WTC11 (cell line): ENCODE results near the gene ZIC2. TPM values are rescaled to one million over a fixed set of nuclear protein-coding genes. Genes with fewer than 3 reads are reported as not detected.
A peak's percentile ranks its signal among the peaks of the same experiment; 100 is the strongest.

Experiments
- ATAC-seq: fragments of 200-7000 bp; cut with Tn5 transposase; 2 replicates; pipeline ENCODE4 v1.10.0; 2021; ENCODE audit warnings: mild to moderate bottlenecking, moderate library complexity
- CTCF ChIA-PET: fragments of 300-600 bp; sonication (Branson Sonifier 250); formaldehyde crosslinking; loops from one replicate; lab custom pipeline; 2021; ENCODE audit warnings: antibody characterized with exemption; lab: Charles Lee
- POLR2A ChIA-PET: fragments of 350-600 bp; sonication (Branson Sonifier 250); formaldehyde crosslinking; loops from one replicate; lab custom pipeline; 2021; ENCODE audit warnings: antibody characterized with exemption; lab: Charles Lee
- DNase-seq: peaks from one replicate; pipeline ENCODE4 v3.0.0; 2021; ENCODE audit warnings: low spot score
- H3K27ac Mint-ChIP-seq: 2 replicates; pipeline ENCODE4 v1.8.0; 2021; ENCODE audit warnings: mixed read lengths
- H3K27me3 Mint-ChIP-seq: 2 replicates; pipeline ENCODE4 v1.8.0; 2021; ENCODE audit warnings: low read depth, mild to moderate bottlenecking, moderate library complexity, mixed read lengths
- H3K36me3 Mint-ChIP-seq: 2 replicates; pipeline ENCODE4 v1.8.0; 2021; ENCODE audit warnings: mixed read lengths
- H3K4me1 Mint-ChIP-seq: 2 replicates; pipeline ENCODE4 v1.8.0; 2022; ENCODE audit warnings: mixed read lengths
- H3K4me3 Mint-ChIP-seq: 2 replicates; pipeline ENCODE4 v1.8.0; 2021; ENCODE audit warnings: mild to moderate bottlenecking, moderate library complexity, mixed read lengths
- H3K9me3 Mint-ChIP-seq: 2 replicates; pipeline ENCODE4 v1.8.0; 2021; ENCODE audit warnings: mixed read lengths
- ESRRA ChIP-seq: sonication (generic); formaldehyde crosslinking; IDR thresholded peaks from 2 replicates; pipeline ENCODE4 v1.8.1; 2022; ENCODE audit warnings: mild to moderate bottlenecking, missing genetic modification reagents, borderline replicate concordance
- ETV6 ChIP-seq: sonication (generic); formaldehyde crosslinking; IDR thresholded peaks from 2 replicates; pipeline ENCODE4 v1.8.1; 2022; ENCODE audit warnings: mild to moderate bottlenecking, missing genetic modification reagents
- FOXP1 ChIP-seq: sonication (generic); formaldehyde crosslinking; IDR thresholded peaks from 2 replicates; pipeline ENCODE4 v1.8.0; 2022; ENCODE audit warnings: missing genetic modification reagents, mild to moderate bottlenecking, moderate library complexity, borderline replicate concordance
- GABPB1 ChIP-seq: sonication (generic); formaldehyde crosslinking; IDR thresholded peaks from 2 replicates; pipeline ENCODE4 v1.8.1; 2023; ENCODE audit warnings: mild to moderate bottlenecking, missing genetic modification reagents
- GRHL2 ChIP-seq: fragments of 250-450 bp; sonication (Bioruptor Pico); IDR thresholded peaks from 2 replicates; pipeline ENCODE4 v1.8.0; 2022; ENCODE audit warnings: mild to moderate bottlenecking, moderate library complexity; ENCODE audit not compliant: insufficient replicate concordance, severe bottlenecking
- KAT7 ChIP-seq: sonication (generic); formaldehyde crosslinking; IDR thresholded peaks from 2 replicates; pipeline ENCODE4 v1.8.1; 2023; ENCODE audit warnings: missing genetic modification reagents, mild to moderate bottlenecking, borderline replicate concordance
- MYBL2 ChIP-seq: sonication (generic); formaldehyde crosslinking; IDR thresholded peaks from 2 replicates; pipeline ENCODE4 v1.8.1; 2023; ENCODE audit warnings: mild to moderate bottlenecking, moderate library complexity, missing genetic modification reagents
- NFYB ChIP-seq: sonication (generic); formaldehyde crosslinking; conservative IDR thresholded peaks from 2 replicates; pipeline ENCODE4 v1.8.0; 2022; ENCODE audit warnings: low read depth, missing genetic modification reagents
- RELA ChIP-seq: sonication (generic); formaldehyde crosslinking; IDR thresholded peaks from 2 replicates; pipeline ENCODE4 v1.8.1; 2022; ENCODE audit warnings: missing genetic modification reagents, mild to moderate bottlenecking, borderline replicate concordance
- RORB ChIP-seq: fragments of 250-450 bp; sonication (Bioruptor Pico); IDR thresholded peaks from 2 replicates; pipeline ENCODE4 v1.9.0; 2021; ENCODE audit warnings: mild to moderate bottlenecking
- SMAD3 ChIP-seq: sonication (generic); formaldehyde crosslinking; IDR thresholded peaks from 2 replicates; pipeline ENCODE4 v1.8.0; 2022; ENCODE audit warnings: missing genetic modification reagents, mild to moderate bottlenecking, borderline replicate concordance
- ZNF219 ChIP-seq: sonication (generic); formaldehyde crosslinking; IDR thresholded peaks from 2 replicates; pipeline ENCODE4 v1.8.0; 2023; ENCODE audit warnings: missing genetic modification reagents, mild to moderate bottlenecking, borderline replicate concordance
- ZNF232 ChIP-seq: sonication (generic); formaldehyde crosslinking; IDR thresholded peaks from 2 replicates; pipeline ENCODE4 v1.8.0; 2022; ENCODE audit warnings: mild to moderate bottlenecking, missing genetic modification reagents
- total RNA-seq: library from RNA; stranded (reverse); gene quantifications from 3 replicates; pipeline ENCODE4 v1.2.3, GENCODE V29; 2021
- TF ChIP-seq, protein P1 (sequence below): sonication (generic); formaldehyde crosslinking; IDR thresholded peaks from 2 replicates; pipeline ENCODE4 v1.8.1; 2022; ENCODE audit warnings: mild to moderate bottlenecking, moderate library complexity, missing genetic modification reagents
- TF ChIP-seq, protein P2 (sequence below): sonication (generic); formaldehyde crosslinking; IDR thresholded peaks from 2 replicates; pipeline ENCODE4 v1.8.0; 2022; ENCODE audit warnings: mild to moderate bottlenecking, missing genetic modification reagents
- TF ChIP-seq, protein P3 (sequence below): sonication (generic); formaldehyde crosslinking; IDR thresholded peaks from 2 replicates; pipeline ENCODE4 v1.8.0; 2023; ENCODE audit warnings: missing genetic modification reagents
- TF ChIP-seq, protein P4 (sequence below): sonication (generic); formaldehyde crosslinking; IDR thresholded peaks from 2 replicates; pipeline ENCODE4 v1.8.0; 2022; ENCODE audit warnings: mild to moderate bottlenecking, missing genetic modification reagents
- TF ChIP-seq, protein P5 (sequence below): sonication (generic); formaldehyde crosslinking; IDR thresholded peaks from 2 replicates; pipeline ENCODE4 v1.8.1; 2023; ENCODE audit warnings: mild to moderate bottlenecking, missing genetic modification reagents, moderate library complexity
- TF ChIP-seq, protein P6 (sequence below): sonication (generic); formaldehyde crosslinking; IDR thresholded peaks from 2 replicates; pipeline ENCODE4 v1.8.1; 2023; ENCODE audit warnings: mild to moderate bottlenecking, moderate library complexity, missing genetic modification reagents

ZIC2 gene
- total RNA-seq, 1 experiment from 2014 or later, result 344 TPM

DNA sequence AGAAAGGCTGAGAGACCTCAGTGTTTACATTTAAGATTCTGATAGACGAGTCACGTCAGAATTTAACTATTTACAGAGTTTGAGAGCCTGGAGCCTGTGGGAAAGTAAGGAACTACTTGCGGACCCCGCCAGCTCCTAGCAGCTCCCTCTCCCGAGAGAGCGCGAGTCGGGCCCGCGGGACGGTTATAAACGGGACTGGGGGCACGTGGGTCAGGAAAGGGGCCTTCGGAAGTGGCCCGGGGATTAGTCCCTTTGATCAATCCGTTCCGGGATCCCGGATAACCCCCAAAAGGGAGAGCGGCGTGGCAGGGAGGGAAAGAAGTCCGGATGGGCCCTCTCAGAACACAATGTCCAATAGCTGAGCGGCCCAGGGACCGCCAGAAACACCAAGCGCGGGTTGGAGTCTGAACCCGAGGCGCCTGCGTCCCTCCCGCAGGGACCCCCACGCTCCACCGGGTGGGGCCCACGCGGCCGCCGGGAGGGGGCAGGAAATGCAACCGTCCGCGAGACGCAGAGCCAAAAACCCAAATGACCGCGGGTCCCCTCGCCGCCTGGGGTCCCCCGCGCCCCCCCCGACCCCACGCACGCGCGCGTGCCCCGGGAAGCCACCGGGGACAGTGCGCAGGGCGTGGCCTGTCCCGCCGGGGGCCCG is 13.6 kb upstream of the ZIC2 start (continued):
- TF ChIP-seq NFYB (CRISPR knock-in tag) (0 out of 2 replicates have a peak, but pooled peaks have one; percentile 16), MYBL2 (CRISPR knock-in tag) (peak; percentile 19; the same call in 1 of the 2 replicates), ZNF232 (CRISPR knock-in tag) (no peak)
- TF ChIP-seq, protein P1, sequence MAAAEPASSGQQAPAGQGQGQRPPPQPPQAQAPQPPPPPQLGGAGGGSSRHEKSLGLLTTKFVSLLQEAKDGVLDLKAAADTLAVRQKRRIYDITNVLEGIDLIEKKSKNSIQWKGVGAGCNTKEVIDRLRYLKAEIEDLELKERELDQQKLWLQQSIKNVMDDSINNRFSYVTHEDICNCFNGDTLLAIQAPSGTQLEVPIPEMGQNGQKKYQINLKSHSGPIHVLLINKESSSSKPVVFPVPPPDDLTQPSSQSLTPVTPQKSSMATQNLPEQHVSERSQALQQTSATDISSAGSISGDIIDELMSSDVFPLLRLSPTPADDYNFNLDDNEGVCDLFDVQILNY (CRISPR knock-in tag), result 0 out of 2 replicates have a peak, but pooled peaks have one; percentile 20

DNA sequence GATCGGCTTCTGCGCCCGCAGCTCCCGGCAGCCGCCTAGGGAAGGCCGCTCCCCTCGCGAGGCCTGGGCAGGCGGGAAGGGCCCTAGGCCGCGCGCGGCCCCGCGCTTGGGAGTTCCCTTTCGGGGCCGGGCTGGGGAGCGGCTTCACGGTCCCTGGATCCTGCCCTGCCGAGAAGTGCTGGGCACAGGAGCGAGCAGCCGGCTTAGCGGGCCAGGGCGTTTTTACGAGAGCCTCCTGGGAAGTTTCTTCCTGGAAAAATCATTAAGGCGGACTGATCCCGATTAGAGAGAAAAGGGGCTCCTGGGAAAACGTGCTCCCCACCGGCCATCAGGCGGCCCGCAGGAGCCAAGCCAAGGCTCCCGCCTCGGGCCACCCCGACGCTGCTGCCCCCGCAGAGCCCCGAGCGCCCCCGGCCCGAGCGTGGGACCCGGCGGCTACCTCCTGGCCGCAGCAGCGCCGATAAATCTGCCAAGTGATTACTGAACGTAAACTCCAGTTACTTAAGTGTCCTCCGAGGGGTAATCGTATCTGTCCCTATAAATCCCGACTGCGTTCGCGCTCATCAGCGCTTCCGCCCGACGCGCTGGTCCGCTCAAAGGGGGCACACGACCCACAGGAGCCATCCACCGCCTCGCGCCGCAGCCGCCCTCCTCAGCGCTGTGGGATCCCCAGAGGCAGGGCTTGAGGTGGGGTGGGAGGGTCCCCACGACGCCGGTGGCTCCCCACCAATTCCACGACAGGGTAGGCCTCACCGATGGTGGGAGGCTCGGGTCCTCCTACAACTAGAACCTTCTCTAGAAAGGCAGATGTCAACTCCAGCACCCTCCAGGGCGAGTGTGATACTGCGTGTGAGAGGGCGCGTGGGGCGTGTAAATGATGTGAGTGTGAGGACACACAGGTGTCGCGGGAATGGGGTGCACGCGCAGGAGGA is 12.8 kb upstream of the ZIC2 start:
- peaks cover 54% of the 10 kb centered on the region for H3K4me1 Mint-ChIP-seq
- CTCF ChIA-PET, result interaction anchor here (1.0 to 1.2 kb wide), 3 partner anchors 10 to 203 kb away, joined by 3 to 12 read pairs (median 5); no protein-coding TSS in a partner anchor
- H3K4me3 Mint-ChIP-seq, result peak overlapping the region; percentile 97
- no peak for ATAC-seq
- TF ChIP-seq GRHL2 (CRISPR knock-in tag) (no peak), SMAD3 (CRISPR knock-in tag) (peak; percentile 61; the same call in 1 of the 2 replicates), KAT7 (CRISPR knock-in tag) (peak; percentile 60; the same call in 1 of the 2 replicates), RELA (CRISPR knock-in tag) (peak; percentile 15; the same call in 1 of the 2 replicates), ESRRA (0 out of 2 replicates have a peak, but pooled peaks have one; percentile 49), FOXP1 (peak; percentile 43; the same call in 1 of the 2 replicates), RORB (CRISPR knock-in tag) (no peak), ETV6 (0 out of 2 replicates have a peak, but pooled peaks have one; percentile 24), GABPB1 (CRISPR knock-in tag) (no peak), ZNF219 (CRISPR knock-in tag) (0 out of 2 replicates have a peak, but pooled peaks have one; percentile 10)
- TF ChIP-seq, protein P2, sequence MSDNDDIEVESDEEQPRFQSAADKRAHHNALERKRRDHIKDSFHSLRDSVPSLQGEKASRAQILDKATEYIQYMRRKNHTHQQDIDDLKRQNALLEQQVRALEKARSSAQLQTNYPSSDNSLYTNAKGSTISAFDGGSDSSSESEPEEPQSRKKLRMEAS (CRISPR knock-in tag), result peak; percentile 47; the same call in 1 of the 2 replicates
- TF ChIP-seq, protein P3, sequence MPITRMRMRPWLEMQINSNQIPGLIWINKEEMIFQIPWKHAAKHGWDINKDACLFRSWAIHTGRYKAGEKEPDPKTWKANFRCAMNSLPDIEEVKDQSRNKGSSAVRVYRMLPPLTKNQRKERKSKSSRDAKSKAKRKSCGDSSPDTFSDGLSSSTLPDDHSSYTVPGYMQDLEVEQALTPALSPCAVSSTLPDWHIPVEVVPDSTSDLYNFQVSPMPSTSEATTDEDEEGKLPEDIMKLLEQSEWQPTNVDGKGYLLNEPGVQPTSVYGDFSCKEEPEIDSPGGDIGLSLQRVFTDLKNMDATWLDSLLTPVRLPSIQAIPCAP (CRISPR knock-in tag), result 0 out of 2 replicates have a peak, but pooled peaks have one; percentile 33
- TF ChIP-seq, protein P4, sequence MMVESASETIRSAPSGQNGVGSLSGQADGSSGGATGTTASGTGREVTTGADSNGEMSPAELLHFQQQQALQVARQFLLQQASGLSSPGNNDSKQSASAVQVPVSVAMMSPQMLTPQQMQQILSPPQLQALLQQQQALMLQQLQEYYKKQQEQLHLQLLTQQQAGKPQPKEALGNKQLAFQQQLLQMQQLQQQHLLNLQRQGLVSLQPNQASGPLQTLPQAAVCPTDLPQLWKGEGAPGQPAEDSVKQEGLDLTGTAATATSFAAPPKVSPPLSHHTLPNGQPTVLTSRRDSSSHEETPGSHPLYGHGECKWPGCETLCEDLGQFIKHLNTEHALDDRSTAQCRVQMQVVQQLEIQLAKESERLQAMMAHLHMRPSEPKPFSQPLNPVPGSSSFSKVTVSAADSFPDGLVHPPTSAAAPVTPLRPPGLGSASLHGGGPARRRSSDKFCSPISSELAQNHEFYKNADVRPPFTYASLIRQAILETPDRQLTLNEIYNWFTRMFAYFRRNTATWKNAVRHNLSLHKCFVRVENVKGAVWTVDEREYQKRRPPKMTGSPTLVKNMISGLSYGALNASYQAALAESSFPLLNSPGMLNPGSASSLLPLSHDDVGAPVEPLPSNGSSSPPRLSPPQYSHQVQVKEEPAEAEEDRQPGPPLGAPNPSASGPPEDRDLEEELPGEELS (CRISPR knock-in tag), result peak; percentile 75
- TF ChIP-seq, protein P5, sequence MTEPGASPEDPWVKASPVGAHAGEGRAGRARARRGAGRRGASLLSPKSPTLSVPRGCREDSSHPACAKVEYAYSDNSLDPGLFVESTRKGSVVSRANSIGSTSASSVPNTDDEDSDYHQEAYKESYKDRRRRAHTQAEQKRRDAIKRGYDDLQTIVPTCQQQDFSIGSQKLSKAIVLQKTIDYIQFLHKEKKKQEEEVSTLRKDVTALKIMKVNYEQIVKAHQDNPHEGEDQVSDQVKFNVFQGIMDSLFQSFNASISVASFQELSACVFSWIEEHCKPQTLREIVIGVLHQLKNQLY (CRISPR knock-in tag), result no peak
- TF ChIP-seq, protein P6, sequence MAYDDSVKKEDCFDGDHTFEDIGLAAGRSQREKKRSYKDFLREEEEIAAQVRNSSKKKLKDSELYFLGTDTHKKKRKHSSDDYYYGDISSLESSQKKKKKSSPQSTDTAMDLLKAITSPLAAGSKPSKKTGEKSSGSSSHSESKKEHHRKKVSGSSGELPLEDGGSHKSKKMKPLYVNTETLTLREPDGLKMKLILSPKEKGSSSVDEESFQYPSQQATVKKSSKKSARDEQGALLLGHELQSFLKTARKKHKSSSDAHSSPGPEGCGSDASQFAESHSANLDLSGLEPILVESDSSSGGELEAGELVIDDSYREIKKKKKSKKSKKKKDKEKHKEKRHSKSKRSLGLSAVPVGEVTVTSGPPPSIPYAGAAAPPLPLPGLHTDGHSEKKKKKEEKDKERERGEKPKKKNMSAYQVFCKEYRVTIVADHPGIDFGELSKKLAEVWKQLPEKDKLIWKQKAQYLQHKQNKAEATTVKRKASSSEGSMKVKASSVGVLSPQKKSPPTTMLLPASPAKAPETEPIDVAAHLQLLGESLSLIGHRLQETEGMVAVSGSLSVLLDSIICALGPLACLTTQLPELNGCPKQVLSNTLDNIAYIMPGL (CRISPR knock-in tag), result 0 out of 2 replicates have a peak, but pooled peaks have one; percentile 22
- TF ChIP-seq, protein P1 (CRISPR knock-in tag), result 0 out of 2 replicates have a peak, but pooled peaks have one; percentile 3
- H3K27me3 Mint-ChIP-seq, result no peaks in the 10 kb centered on the region; the same call in 1 of the 2 replicates
- peak overlapping the region; percentile 98 for H3K27ac Mint-ChIP-seq
- DNase-seq, result peak; percentile 45
- peaks cover 46% of the 10 kb centered on the region for H3K36me3 Mint-ChIP-seq
- POLR2A ChIA-PET, result interaction anchor here (1.6 to 3.2 kb wide), 2 partner anchors 13 to 310 kb away, joined by 7 to 67 read pairs; partner anchors contain the start of gene ZIC2
- H3K9me3 Mint-ChIP-seq, result no peaks in the 10 kb centered on the region
